ENCODE results near the gene SLC2A6.
A peak's percentile ranks its signal among the peaks of the same experiment; 100 is the strongest.

Gene SLC2A6

DNA sequence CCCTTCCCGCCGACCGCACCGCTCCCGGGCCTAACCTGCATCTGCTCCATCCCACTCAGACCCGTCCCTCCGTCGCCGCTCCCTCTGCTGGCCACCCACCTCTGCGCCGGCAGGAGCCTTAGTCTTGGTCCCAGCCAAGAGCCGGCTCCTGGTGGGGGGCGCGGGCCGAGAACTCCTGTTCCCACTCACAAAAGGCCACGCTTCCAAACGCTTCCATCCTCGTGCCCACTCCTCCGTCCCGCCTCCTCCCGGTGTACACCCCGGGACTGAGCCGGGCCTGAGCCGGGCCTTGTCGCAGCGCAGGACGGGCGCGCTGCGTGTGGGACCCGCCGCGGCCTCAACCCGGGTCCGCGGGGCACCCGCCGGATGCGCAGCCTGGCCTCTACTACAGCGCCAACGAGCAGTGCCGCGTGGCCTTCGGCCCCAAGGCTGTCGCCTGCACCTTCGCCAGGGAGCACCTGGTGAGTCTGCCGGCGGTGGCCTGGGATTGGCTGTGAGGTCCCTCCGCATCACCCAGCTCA is 49.2 kb downstream of the SLC2A6 start:
- H3K36me3 ChIP-seq: no peaks in the 10 kb centered on the region
- DNase-seq: peak; percentile 48
- TF ChIP-seq, protein P1, sequence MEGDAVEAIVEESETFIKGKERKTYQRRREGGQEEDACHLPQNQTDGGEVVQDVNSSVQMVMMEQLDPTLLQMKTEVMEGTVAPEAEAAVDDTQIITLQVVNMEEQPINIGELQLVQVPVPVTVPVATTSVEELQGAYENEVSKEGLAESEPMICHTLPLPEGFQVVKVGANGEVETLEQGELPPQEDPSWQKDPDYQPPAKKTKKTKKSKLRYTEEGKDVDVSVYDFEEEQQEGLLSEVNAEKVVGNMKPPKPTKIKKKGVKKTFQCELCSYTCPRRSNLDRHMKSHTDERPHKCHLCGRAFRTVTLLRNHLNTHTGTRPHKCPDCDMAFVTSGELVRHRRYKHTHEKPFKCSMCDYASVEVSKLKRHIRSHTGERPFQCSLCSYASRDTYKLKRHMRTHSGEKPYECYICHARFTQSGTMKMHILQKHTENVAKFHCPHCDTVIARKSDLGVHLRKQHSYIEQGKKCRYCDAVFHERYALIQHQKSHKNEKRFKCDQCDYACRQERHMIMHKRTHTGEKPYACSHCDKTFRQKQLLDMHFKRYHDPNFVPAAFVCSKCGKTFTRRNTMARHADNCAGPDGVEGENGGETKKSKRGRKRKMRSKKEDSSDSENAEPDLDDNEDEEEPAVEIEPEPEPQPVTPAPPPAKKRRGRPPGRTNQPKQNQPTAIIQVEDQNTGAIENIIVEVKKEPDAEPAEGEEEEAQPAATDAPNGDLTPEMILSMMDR (IDR thresholded peaks at IDR 0.05; ENCODE audit: low read depth, low read length): peak; percentile 33; the same call in 1 of the 2 replicates
- no peaks in the 10 kb centered on the region for H3K27me3 ChIP-seq (ENCODE audit: insufficient read depth, low read depth, severe bottlenecking)
- no peak overlapping the region for H3K4me3 ChIP-seq (ENCODE audit: low read depth, low read length)
- no peaks in the 10 kb centered on the region for H3K9me3 ChIP-seq (ENCODE audit: severe bottlenecking)
- no peak overlapping the region for H3K27ac ChIP-seq

DNA sequence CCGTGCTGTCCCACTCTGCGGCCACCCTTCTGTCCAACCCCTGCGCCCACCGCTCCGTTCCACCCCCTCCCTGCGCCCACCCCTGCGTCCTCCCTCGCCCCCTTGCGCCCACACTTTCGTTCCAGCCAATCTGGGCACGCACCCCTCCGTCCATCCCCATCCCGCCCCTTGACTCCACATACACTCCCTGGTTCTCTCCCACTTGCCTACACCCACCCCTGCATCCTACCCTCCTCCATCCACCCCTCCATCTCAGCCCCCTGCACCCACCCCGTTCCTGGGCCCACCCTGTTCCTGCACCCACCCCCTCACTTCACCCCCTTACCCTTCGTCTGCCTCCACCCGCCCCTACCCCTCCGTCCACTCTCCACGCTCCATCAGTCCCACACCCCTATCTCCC is 49.7 kb downstream of the SLC2A6 start:
- Histone ChIP-seq H3K9me3 (ENCODE audit: severe bottlenecking) (no peaks in the 10 kb centered on the region), H3K27ac (no peak overlapping the region), H3K4me3 (ENCODE audit: low read depth, low read length) (no peak overlapping the region), H3K36me3 (no peaks in the 10 kb centered on the region), H3K27me3 (ENCODE audit: insufficient read depth, low read depth, severe bottlenecking) (no peaks in the 10 kb centered on the region)
- DNase-seq: no peak
- TF ChIP-seq, protein P1 (IDR thresholded peaks at IDR 0.05; ENCODE audit: low read depth, low read length): no peak

GRCh38 chr9:133428617-133429101 is 50.2 kb downstream of the SLC2A6 start:
- Histone ChIP-seq H3K9me3 (ENCODE audit: severe bottlenecking) (no peaks in the 10 kb centered on the region), H3K4me3 (ENCODE audit: low read depth, low read length) (no peak overlapping the region), H3K27me3 (ENCODE audit: insufficient read depth, low read depth, severe bottlenecking) (no peaks in the 10 kb centered on the region), H3K36me3 (no peaks in the 10 kb centered on the region), H3K27ac (no peak overlapping the region)
- peak; percentile 50 for DNase-seq
- TF ChIP-seq, protein P1 (IDR thresholded peaks at IDR 0.05; ENCODE audit: low read depth, low read length): 0 out of 2 replicates have a peak, but pooled peaks have one; percentile 10

DNA sequence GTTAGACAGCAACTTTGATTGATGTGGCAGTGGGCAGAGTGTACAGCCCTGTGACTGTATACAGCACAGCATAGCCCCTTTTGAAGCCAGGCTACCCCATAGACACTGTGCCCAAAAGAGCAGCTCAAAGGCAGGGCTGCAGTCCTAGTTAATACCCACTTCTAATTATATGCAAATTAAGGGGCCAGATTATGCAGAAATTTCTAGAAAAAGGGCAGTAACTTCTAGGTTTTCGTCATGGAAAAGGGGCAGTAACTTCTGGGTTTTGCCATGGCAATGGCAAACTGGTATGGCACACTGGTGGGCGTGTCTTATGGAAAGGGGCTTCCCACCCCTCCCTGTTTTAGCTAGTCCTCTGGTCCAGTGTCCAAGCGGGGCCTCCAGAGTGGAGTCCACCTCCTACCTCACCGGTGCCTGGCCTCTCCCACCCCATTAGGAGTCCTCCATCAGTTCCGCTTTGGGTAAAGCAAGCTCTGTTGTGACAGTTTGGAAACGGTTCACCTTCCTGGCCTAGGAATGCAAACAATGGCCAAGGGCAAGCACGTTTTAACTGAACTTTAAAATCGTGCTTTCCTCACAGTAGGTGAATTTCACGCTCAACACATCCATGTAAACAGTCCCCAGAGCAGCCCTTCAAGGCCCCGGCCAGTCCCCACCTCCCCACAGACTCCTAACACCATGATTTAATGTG is 51.1 kb downstream of the SLC2A6 start:
- TF ChIP-seq, protein P1 (IDR thresholded peaks at IDR 0.05; ENCODE audit: low read depth, low read length): no peak
- Histone ChIP-seq H3K27me3 (ENCODE audit: insufficient read depth, low read depth, severe bottlenecking) (no peaks in the 10 kb centered on the region), H3K9me3 (ENCODE audit: severe bottlenecking) (no peaks in the 10 kb centered on the region), H3K36me3 (no peaks in the 10 kb centered on the region), H3K4me3 (ENCODE audit: low read depth, low read length) (no peak overlapping the region), H3K27ac (no peak overlapping the region)
- DNase-seq: no peak

GRCh38 chr9:133426011-133426410 is 52.9 kb downstream of the SLC2A6 start:
- no peak overlapping the region for H3K4me3 ChIP-seq (ENCODE audit: low read depth, low read length)
- no peaks in the 10 kb centered on the region for H3K27me3 ChIP-seq (ENCODE audit: insufficient read depth, low read depth, severe bottlenecking)
- TF ChIP-seq, protein P1 (IDR thresholded peaks at IDR 0.05; ENCODE audit: low read depth, low read length): no peak
- no peak overlapping the region for H3K27ac ChIP-seq
- H3K9me3 ChIP-seq (ENCODE audit: severe bottlenecking): no peaks in the 10 kb centered on the region
- H3K36me3 ChIP-seq: no peaks in the 10 kb centered on the region
- no peak for DNase-seq

All from WERI-Rb-1 (cell line).